HepG2 (cell line): ENCODE results near the gene NDUFB8. TPM values are rescaled to one million over a fixed set of nuclear protein-coding genes. Genes with fewer than 3 reads are reported as not detected.

ENCODE experiments used
- ATAC-seq: fragments of 200-7000 bp; cut with Tn5 transposase; 3 replicates; pipeline ENCODE4 v1.9.1; 2020; ENCODE audit warnings: mild to moderate bottlenecking, moderate library complexity
- BruUV-seq: library from RNA; stranded (reverse); fragments of 400-500 nt; replicated peaks from 2 replicates; lab custom pipeline; 2021; lab: Mats Ljungman, UMichigan
- CTCF ChIA-PET: fragments of 300-600 bp; formaldehyde crosslinking; extraction: SDS; loops from one replicate; lab custom pipeline; 2021; ENCODE audit warnings: low total read pairs, inconsistent platforms, low intra/inter-chr PET ratio; lab: Yijun Ruan, JAX
- POLR2A ChIA-PET: fragments of 350-600 bp; sonication (Branson Sonifier 250); formaldehyde crosslinking; loops from one replicate; lab custom pipeline; 2020; ENCODE audit warnings: antibody characterized with exemption, inconsistent platforms; lab: Yijun Ruan, JAX
- DNase-seq: peaks from one replicate; pipeline ENCODE4 v3.0.0-alpha.2; 2015; ENCODE audit warnings: low spot score
- FAIRE-seq: peaks from 3 replicates; lab custom pipeline; 2011; peaks lifted over from hg19 to GRCh38; lab: Jason Lieb, UNC
- H2AFZ ChIP-seq: one replicate; pipeline ENCODE4 v1.6.1; 2011; ENCODE audit warnings: low read length, inconsistent platforms
- H3K27ac ChIP-seq: fragments of 300-600 bp; 3 replicates; pipeline ENCODE4 v1.8.0; 2011; ENCODE audit warnings: mixed run types, mild to moderate bottlenecking, mixed read lengths, low read length, inconsistent platforms; ENCODE audit not compliant: insufficient read depth; ENCODE audit errors: extremely low read length
- H3K27me3 ChIP-seq, 2 experiments: fragments of 200-600 bp in 1 of 2; 2 replicates in 1 of 2; 3 replicates in 1 of 2; pipeline versions ENCODE4 v1.6.0 to v1.8.0; 2011; ENCODE audit warnings: low read length in 2 of 2, mild to moderate bottlenecking in 2 of 2, moderate library complexity in 2 of 2, inconsistent platforms in 1 of 2; ENCODE audit not compliant: insufficient read depth in 2 of 2, control insufficient read depth in 1 of 2
- H3K36me3 ChIP-seq, 2 experiments: fragments of 200-600 bp in 1 of 2; replicated peaks in 1 of 2; 2 replicates in 1 of 2; 3 replicates in 1 of 2; pipeline versions ENCODE4 v1.5.1 to v1.8.0; 2011; ENCODE audit warnings: low read length in 2 of 2, inconsistent platforms in 1 of 2; ENCODE audit not compliant: insufficient read depth in 2 of 2, control insufficient read depth in 1 of 2
- H3K4me1 ChIP-seq: 2 replicates; pipeline ENCODE4 v1.5.1; 2012; ENCODE audit warnings: low read length, inconsistent platforms; ENCODE audit not compliant: insufficient read depth
- H3K4me2 ChIP-seq: 2 replicates; pipeline ENCODE4 v1.6.0; 2011; ENCODE audit warnings: low read depth, low read length, inconsistent platforms
- H3K4me3 ChIP-seq, 3 experiments: fragments of 200-600 bp in 1 of 3; sonication (generic), shearing (Covaris generic) in 1 of 3; replicated peaks in 1 of 3; 2 replicates each; pipeline ENCODE4 v1.5.1; 2011 to 2016; ENCODE audit warnings: low read length in 3 of 3, inconsistent platforms in 2 of 3, low read depth in 2 of 3, mild to moderate bottlenecking in 2 of 3, control low read depth in 1 of 3, mixed read lengths in 1 of 3; ENCODE audit not compliant: insufficient read depth in 1 of 3
- H3K79me2 ChIP-seq: one replicate; pipeline ENCODE4 v1.6.1; 2011; ENCODE audit warnings: low read length, inconsistent platforms; ENCODE audit not compliant: insufficient read depth
- H3K9ac ChIP-seq: 2 replicates; pipeline ENCODE4 v1.6.0; 2011; ENCODE audit warnings: mild to moderate bottlenecking, low read depth, low read length, inconsistent platforms; ENCODE audit not compliant: insufficient read depth
- H3K9me3 ChIP-seq: 2 replicates; pipeline ENCODE4 v1.5.1; 2012; ENCODE audit warnings: mild to moderate bottlenecking, low read length
- H4K20me1 ChIP-seq: 2 replicates; pipeline ENCODE4 v1.6.0; 2011; ENCODE audit warnings: inconsistent platforms, mild to moderate bottlenecking, low read length, moderate library complexity; ENCODE audit not compliant: insufficient read depth
- HOXA3 ChIP-seq: sonication (generic); formaldehyde crosslinking; IDR thresholded peaks from 2 replicates; pipeline ENCODE4 v1.5.0; 2020; ENCODE audit warnings: missing genetic modification reagents
- POLR2G ChIP-seq: fragments of 200-400 bp; formaldehyde crosslinking; IDR thresholded peaks from 2 replicates; pipeline ENCODE4 v1.6.1; 2018; ENCODE audit warnings: mild to moderate bottlenecking, low read depth, low read length, moderate library complexity
- SSRP1 ChIP-seq: IDR thresholded peaks from 2 replicates; pipeline ENCODE4 v1.6.1; 2016; ENCODE audit warnings: control low read depth
- TCF7 ChIP-seq: sonication (generic); IDR thresholded peaks from 2 replicates; pipeline ENCODE4 v1.6.1; 2016; ENCODE audit warnings: antibody characterized with exemption, low read depth
- ZNF598 ChIP-seq: sonication (generic); formaldehyde crosslinking; IDR thresholded peaks from 2 replicates; pipeline ENCODE4 v1.5.1; 2020; ENCODE audit warnings: mild to moderate bottlenecking, missing genetic modification reagents, borderline replicate concordance
- WGBS: methylation state at CpG from one replicate; pipeline ENCODE4 v1.1.6; 2017; ENCODE audit warnings: low lambda C conversion rate; 5-methylcytosine and 5-hydroxymethylcytosine counted together
- in situ Hi-C: cut with HindIII; loops from 2 replicates; pipeline ENCODE4 v1.10.0; 2017; ENCODE audit warnings: low pct_unique_long_range_greater_than_20kb; ENCODE audit not compliant: extremely low pct_ligation_motif_present
- intact Hi-C: fragments of 100-400 bp; cut with micrococcal nuclease; formaldehyde crosslinking; loops from one replicate; pipeline ENCODE4 v1.10.0; 2022; ENCODE audit not compliant: unreplicated experiment
- polyA plus RNA-seq, 8 experiments: library from polyadenylated mRNA; depleted of rRNA in 3 of 8; stranded (reverse) in 7 of 8; unstranded in 1 of 8; fragments of >200 nt; fragmentation: Illumina TruSeq in 4 of 8; extraction: Trizol in 4 of 8; gene quantifications; 2 replicates each; pipeline versions ENCODE4 v1.2.1 to v1.2.3, GENCODE V29; 2011 to 2016; ENCODE audit warnings: low read depth in 4 of 8, missing spikeins in 1 of 8, mixed read lengths in 1 of 8; ENCODE audit not compliant: insufficient read depth in 1 of 8
- total RNA-seq, 5 experiments: library from RNA; depleted of rRNA; stranded (reverse); fragments of >200 nt; fragmentation: Illumina TruSeq; extraction: Trizol; gene quantifications; 2 replicates each; pipeline ENCODE4 v1.2.3, GENCODE V29; 2016; ENCODE audit warnings: low read depth in 1 of 5

Gene NDUFB8
- total and polyA plus RNA-seq, 2 of the 13 experiments (the other 11 are each of a cell fraction or from before 2014, with no cell fraction given): 210 to 216 TPM

DNA sequence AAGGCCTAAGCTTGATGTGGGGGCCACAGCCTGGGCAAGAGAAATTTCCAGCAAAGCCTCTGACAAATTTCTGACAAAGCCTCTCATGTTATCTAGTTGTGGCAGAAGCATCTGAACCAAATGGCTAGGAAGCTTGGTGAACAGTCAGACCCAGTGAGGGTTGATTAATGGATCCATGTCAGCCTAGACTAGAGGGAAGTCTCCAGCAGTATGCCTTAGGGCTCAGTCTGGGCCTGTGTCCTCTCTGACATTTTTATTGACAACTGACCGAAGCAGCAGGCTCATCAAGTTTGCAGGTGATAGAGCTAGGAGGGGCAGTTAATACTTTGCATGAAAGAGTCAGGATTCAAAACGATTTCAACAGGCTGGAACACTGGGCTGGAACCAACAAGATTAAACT lies 31.3 kb upstream of the NDUFB8 start:
- ChIA-PET CTCF (interaction anchor here (1.0 to 2.5 kb wide), 2 partner anchors 183 to 318 kb away, joined by 5 to 16 read pairs; no protein-coding TSS in a partner anchor), POLR2A (no interaction called here)
- FAIRE-seq: no peak
- in situ Hi-C loops (loop anchor here (5.0 kb wide), 2 partner anchors 181 to 316 kb away; no protein-coding TSS in a partner anchor), intact Hi-C loops (loop anchor here (5.0 kb wide), 1 partner anchor 181 kb away; no protein-coding TSS in a partner anchor)
- Histone ChIP-seq H3K4me1 (peaks cover 9% of the 10 kb centered on the region), H3K9me3 (no peaks in the 10 kb centered on the region), H3K79me2 (no peaks in the 10 kb centered on the region), H3K9ac (no peak overlapping the region), H4K20me1 (no peaks in the 10 kb centered on the region), H2AFZ (no peak overlapping the region), H3K4me2 (no peak overlapping the region), H3K27me3 (peaks cover 0 to 2% of the 10 kb centered on the region in 2 experiments; a peak in 1 of 5 replicates), H3K4me3 (no peak overlapping the region), H3K36me3 (no peaks in the 10 kb centered on the region), H3K27ac (no peak overlapping the region)
- ATAC-seq: no peak
- DNase-seq: no peak
- TF ChIP-seq TCF7 (no peak), HOXA3 (CRISPR knock-in tag) (no peak), POLR2G (0 out of 2 replicates have a peak, but pooled peaks have one; percentile 40)
- 63% methylated on average over 2 of the region's 2 CpGs for WGBS
- BruUV-seq: no TSS peak

DNA sequence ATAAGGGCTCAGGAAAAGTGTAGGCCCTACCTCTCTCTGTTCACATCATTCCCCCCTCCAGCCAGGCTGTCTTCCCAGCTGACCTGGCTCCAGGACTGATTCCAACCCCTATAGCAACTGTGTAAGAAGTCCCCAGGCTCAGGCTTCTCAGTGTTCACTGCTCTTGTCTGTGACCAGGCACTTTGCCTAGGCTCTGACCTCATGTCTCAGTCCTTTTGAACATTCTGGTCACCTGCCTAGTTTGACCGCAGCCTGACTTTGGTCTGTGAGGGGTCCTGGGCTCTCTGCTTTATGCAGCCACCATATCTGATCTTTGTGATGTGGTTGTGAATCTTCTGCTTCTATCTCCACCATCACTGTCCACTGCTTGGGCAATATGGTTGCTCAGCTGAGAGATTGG lies 30.6 kb upstream of the NDUFB8 start:
- H3K27ac ChIP-seq: no peak overlapping the region
- ATAC-seq: no peak
- H3K9me3 ChIP-seq: no peaks in the 10 kb centered on the region
- H3K9ac ChIP-seq: no peak overlapping the region
- peaks cover 0 to 2% of the 10 kb centered on the region in 2 experiments; a peak in 1 of 5 replicates for H3K27me3 ChIP-seq
- BruUV-seq: no TSS peak
- TF ChIP-seq ZNF598 (CRISPR knock-in tag) (no peak), POLR2G (peak; percentile 1; the same call in 1 of the 2 replicates), SSRP1 (no peak)
- H2AFZ ChIP-seq: no peak overlapping the region
- no peaks in the 10 kb centered on the region for H3K79me2 ChIP-seq
- 89% methylated on average over 1 of the region's 1 CpG for WGBS
- no peak overlapping the region for H3K4me3 ChIP-seq
- no peak overlapping the region for H3K4me2 ChIP-seq
- no peaks in the 10 kb centered on the region for H4K20me1 ChIP-seq
- in situ Hi-C loops: loop anchor here (5.0 kb wide), 2 partner anchors 182 to 317 kb away; no protein-coding TSS in a partner anchor
- H3K4me1 ChIP-seq: peaks cover 9% of the 10 kb centered on the region
- FAIRE-seq: no peak
- H3K36me3 ChIP-seq: no peaks in the 10 kb centered on the region
- POLR2A ChIA-PET: no interaction called here
- no peak for DNase-seq
- intact Hi-C loops: loop anchor here (5.0 kb wide), 1 partner anchor 182 kb away; no protein-coding TSS in a partner anchor
- CTCF ChIA-PET: no interaction called here
